GM19395 (cell line): ENCODE data around the gene C16orf82.

Source experiments
- ATAC-seq: cut with Tn5 transposase; IDR thresholded peaks from one replicate; pipeline ENCODE4 v1.9.1; 2021; ENCODE audit warnings: mild to moderate bottlenecking, moderate library complexity; ENCODE audit not compliant: unreplicated experiment

Gene C16orf82

DNA sequence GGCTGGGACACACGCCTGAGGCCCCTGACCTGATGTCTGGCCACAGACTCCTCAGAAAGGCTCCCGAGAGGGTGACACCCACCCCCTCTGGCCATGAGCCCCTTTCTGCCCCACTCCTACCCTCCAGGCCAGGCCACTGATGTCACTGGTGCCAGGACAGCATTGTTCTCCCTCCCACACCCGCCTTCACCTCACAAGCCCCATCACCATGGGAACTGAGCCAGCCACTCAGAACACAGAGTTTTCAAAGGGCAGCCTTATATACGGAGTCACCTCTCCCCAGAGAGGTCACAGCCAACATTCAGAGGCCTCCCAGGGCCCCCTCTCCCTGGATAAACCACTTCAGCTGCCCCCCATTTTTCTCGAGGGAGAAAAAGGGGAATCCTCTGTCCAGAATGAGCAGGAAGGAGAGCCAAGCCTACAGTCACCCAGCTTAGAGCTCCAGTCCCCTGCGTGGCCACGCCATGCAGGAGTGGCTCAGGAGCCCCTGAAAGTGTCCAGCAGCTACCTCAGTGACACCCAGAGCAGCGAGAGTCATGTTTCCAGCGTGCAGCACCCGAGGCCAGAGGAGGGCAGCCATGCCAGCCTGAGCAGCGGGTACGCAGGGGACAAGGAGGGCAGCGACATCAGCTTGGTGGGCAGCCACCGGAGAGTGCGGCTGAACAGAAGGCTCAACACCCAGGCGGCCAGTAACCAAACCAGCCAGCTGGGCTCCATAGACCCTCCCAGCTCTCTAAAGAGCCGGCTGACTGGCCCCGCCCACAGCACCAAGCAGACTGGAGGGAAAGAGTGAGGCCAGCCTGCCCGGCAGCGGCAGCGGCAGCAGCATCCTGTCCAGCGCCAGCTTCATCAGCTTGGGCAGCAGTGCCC, at the start of gene C16orf82:
C16orf82 (plus strand) TSS at position 260 of the 870 bp plus-strand sequence.
- ATAC-seq = no peak

GRCh38 chr16:27020031-27020430, 46.7 kb upstream of the C16orf82 start:
- ATAC-seq = no peak

DNA sequence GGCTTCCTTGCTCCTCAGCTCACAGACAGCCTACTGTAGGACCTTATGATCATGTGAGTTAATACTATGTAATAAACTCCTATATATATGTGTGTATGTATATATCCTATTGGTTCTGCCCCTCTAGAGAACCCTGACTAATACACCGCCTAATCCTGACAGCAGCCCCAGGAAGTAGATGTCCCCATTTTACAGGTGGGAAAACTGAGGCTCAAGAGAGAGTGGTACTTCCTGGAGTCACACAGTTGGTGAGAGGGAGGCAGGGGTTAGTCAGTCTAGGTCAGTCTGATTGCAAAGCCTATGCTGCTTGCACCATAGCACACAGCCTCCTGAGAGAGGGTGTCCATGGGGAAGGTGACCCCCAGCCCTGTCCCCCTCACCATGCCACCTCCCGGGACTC, 42.7 kb upstream of the C16orf82 start:
- ATAC-seq = no peak

- no peak for ATAC-seq
These were observed 41.1 kb upstream of the C16orf82 start for GRCh38 chr16:27025581-27025980.

- ATAC-seq = no peak
These were observed 38.8 kb upstream of the C16orf82 start for GRCh38 chr16:27027971-27028370.

GRCh38 chr16:27028591-27029110, 38.1 kb upstream of the C16orf82 start:
- no peak for ATAC-seq

GRCh38 chr16:27029525-27029924, 37.2 kb upstream of the C16orf82 start:
- no peak for ATAC-seq

- no peak for ATAC-seq
These were observed 33.3 kb upstream of the C16orf82 start for GRCh38 chr16:27033281-27033979.

DNA sequence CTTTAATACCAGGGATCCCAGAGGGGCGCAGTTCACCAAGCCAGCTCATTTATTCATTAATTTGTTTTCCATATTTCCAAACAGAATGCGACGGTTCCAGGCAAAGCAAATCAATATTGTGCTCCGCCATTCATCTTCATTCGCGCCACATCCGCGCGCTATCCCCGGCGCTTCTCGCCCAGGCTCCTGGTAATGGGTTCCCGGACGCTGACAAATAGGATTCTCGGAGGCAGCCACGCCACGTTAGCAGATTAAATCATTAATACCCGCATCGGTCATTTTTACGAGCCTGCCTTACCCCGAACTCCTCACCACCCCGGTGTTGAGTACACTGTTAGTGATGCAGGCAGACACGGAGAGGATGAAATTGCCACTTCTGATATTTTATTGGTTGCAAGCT, 26.0 kb upstream of the C16orf82 start:
- ATAC-seq = no peak

DNA sequence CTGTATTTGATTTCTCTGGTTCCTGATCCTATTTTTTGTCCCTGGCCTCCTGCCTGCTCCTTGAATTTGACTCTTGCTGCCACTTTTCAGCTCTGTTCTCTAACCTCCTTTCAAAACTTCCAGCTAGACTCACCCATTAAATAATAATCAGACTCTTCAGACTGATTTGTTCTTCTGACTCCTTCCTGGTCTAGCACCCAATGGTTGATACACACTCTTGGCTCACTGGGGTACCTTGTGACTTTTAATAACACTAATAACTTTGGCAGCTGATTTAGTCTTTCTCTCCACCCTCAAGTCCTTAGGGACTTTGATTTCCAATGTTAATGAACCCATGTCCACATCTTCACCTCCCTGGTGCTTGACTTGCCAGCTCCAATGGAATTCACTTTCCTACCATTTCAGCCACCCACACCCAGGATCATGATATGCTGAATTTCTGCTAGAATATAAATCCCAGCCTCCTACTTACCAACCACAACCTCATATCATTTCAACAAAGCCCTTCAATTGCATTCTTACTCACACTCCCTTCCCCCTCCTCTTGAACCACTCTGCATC, 19.7 kb upstream of the C16orf82 start:
- ATAC-seq = no peak

DNA sequence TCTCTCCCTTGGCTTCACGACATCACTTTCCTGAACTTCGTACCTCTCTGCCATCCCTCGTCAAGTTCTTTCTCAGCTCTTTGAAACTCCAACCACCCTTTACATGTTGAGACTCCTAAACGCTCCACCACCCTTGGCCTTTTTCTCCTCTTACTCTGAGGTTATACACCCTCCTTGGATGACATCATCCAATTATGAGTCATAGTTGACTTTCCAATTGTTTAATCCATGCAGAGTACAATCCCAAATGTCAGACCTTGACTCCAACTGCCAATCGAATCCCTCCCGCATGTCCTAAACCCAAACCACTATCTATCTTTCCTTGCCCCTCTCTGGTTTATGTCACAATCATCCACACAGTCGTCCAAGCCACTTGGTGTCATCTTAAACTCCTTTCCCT, 18.4 kb upstream of the C16orf82 start:
- no peak for ATAC-seq

- ATAC-seq = no peak
These were observed 17.6 kb upstream of the C16orf82 start for GRCh38 chr16:27049117-27049516.

- no peak for ATAC-seq
These were observed 14.7 kb upstream of the C16orf82 start for GRCh38 chr16:27052007-27052406.

GRCh38 chr16:27053996-27054395, 12.7 kb upstream of the C16orf82 start:
- no peak for ATAC-seq

- ATAC-seq = no peak
These were observed 8.4 kb upstream of the C16orf82 start for GRCh38 chr16:27058299-27058698.

GRCh38 chr16:27070776-27071175, 4.0 kb downstream of the C16orf82 start:
- ATAC-seq = no peak

DNA sequence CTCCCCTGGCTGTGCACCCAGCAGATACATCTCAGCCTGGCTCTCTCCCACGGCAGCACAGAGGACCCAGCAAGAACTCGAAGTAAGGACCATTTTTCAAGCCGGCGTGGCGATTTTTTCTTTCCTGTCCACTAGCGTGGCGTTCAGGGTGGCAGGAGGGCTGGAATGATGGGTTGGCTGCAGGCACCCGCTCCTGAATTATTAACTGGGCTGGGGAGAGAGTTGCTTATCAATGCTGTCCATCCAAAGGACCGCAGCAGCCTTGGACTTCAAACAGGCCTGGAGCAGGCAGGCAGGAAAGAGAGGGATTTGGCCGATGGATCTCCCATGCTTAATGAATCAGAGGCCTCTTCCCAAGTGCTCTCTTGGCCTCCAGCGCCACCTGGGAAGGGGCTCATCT, 7.0 kb downstream of the C16orf82 start:
- no peak for ATAC-seq

DNA sequence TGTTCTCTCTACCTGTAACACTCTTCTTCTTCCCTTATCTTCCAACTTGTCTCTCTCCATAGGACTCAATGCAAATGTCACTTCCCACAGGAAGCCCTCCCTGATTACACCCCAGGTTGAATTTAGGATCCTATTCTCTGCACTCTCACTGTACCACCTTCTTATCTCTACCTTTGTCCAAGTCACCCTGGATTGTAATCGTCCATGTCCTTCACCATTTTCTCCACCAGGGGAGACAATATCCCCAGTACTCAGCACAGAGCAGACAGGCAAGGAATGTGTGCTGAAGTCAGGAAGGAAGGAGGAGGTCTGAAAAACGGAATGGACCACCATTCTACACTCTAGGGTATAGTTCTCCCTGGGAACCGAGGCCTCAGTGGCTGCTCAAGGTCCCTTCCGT, 14.2 kb downstream of the C16orf82 start:
- ATAC-seq = no peak

GRCh38 chr16:27083861-27084261, 17.1 kb downstream of the C16orf82 start:
- ATAC-seq = no peak

DNA sequence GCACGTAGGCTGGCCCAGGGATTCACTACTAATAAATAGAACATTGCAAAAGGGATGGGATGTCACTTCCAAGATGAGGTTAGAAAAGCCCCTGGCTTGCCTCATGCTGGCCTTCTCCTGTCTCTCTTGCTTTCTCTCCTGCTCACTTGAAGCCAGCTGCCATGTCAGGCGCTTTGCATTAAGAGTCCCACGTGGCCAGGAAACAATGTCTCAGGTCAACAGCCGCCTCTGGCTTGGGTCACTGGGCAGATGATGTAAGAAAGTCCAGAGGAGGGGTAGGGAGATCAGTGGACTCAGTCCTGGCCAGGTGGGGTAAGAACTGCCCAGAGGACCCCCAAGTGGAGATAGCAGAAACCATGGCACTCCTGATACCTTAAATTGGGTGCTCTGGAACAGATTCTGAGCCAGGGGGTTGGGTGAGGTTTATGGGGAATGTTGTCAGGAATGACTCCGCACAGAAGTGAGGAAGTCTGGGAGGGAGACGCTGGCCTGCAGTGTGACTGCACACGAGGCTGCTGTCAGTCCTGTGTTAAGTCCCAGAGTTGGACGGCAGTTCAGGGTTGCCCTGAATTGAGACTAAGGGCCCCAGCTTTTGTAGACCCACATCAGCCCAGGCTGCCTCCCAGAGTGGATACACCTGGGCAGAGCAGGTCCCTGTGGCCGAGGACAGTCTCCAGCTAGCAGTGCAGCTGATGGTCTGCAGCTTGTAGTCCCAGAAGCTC, 17.7 kb downstream of the C16orf82 start:
- no peak for ATAC-seq

DNA sequence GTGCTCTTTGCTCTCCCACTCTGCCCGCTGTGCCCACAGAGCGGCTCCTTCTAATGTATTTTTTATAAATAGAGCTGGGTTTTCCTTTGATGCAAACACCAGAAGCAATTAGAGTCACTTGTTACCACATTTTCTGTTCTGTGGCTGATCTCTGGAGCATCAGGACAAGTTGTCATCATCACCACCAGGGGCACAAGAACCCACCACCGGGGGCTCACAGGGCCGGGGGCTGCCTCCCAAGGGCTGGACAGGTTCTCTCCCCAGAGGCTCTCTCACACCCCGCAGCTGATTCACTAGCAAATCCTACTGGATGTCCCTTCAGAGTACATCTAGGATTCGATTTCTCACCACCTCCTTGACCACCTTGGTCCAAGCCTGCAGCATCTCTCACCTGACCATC, 18.5 kb downstream of the C16orf82 start:
- ATAC-seq = no peak
